HepG2 (cell line): Measurements from ENCODE around the gene TEC. TPM values are rescaled to one million over a fixed set of nuclear protein-coding genes. Genes with fewer than 3 reads are reported as not detected.

Experiments used
- ATAC-seq: fragments of 200-7000 bp; cut with Tn5 transposase; 3 replicates; pipeline ENCODE4 v1.9.1; 2020; ENCODE audit warnings: mild to moderate bottlenecking, moderate library complexity
- BruUV-seq: library from RNA; stranded (reverse); fragments of 400-500 nt; replicated peaks from 2 replicates; lab custom pipeline; 2021; lab: Mats Ljungman, UMichigan
- CTCF ChIA-PET: fragments of 300-600 bp; formaldehyde crosslinking; extraction: SDS; loops from one replicate; lab custom pipeline; 2021; ENCODE audit warnings: low total read pairs, inconsistent platforms, low intra/inter-chr PET ratio; lab: Yijun Ruan, JAX
- POLR2A ChIA-PET: fragments of 350-600 bp; sonication (Branson Sonifier 250); formaldehyde crosslinking; loops from one replicate; lab custom pipeline; 2020; ENCODE audit warnings: antibody characterized with exemption, inconsistent platforms; lab: Yijun Ruan, JAX
- DNase-seq: peaks from one replicate; pipeline ENCODE4 v3.0.0-alpha.2; 2015; ENCODE audit warnings: low spot score
- FAIRE-seq: peaks from 3 replicates; lab custom pipeline; 2011; peaks lifted over from hg19 to GRCh38; lab: Jason Lieb, UNC
- H2AFZ ChIP-seq: one replicate; pipeline ENCODE4 v1.6.1; 2011; ENCODE audit warnings: low read length, inconsistent platforms
- H3K27ac ChIP-seq: fragments of 300-600 bp; 3 replicates; pipeline ENCODE4 v1.8.0; 2011; ENCODE audit warnings: mixed run types, mild to moderate bottlenecking, mixed read lengths, low read length, inconsistent platforms; ENCODE audit not compliant: insufficient read depth; ENCODE audit errors: extremely low read length
- H3K27me3 ChIP-seq, 2 experiments: fragments of 200-600 bp in 1 of 2; 2 replicates in 1 of 2; 3 replicates in 1 of 2; pipeline versions ENCODE4 v1.6.0 to v1.8.0; 2011; ENCODE audit warnings: low read length in 2 of 2, mild to moderate bottlenecking in 2 of 2, moderate library complexity in 2 of 2, inconsistent platforms in 1 of 2; ENCODE audit not compliant: insufficient read depth in 2 of 2, control insufficient read depth in 1 of 2
- H3K36me3 ChIP-seq, 2 experiments: fragments of 200-600 bp in 1 of 2; replicated peaks in 1 of 2; 2 replicates in 1 of 2; 3 replicates in 1 of 2; pipeline versions ENCODE4 v1.5.1 to v1.8.0; 2011; ENCODE audit warnings: low read length in 2 of 2, inconsistent platforms in 1 of 2; ENCODE audit not compliant: insufficient read depth in 2 of 2, control insufficient read depth in 1 of 2
- H3K4me1 ChIP-seq: 2 replicates; pipeline ENCODE4 v1.5.1; 2012; ENCODE audit warnings: low read length, inconsistent platforms; ENCODE audit not compliant: insufficient read depth
- H3K4me2 ChIP-seq: 2 replicates; pipeline ENCODE4 v1.6.0; 2011; ENCODE audit warnings: low read depth, low read length, inconsistent platforms
- H3K4me3 ChIP-seq, 3 experiments: fragments of 200-600 bp in 1 of 3; sonication (generic), shearing (Covaris generic) in 1 of 3; replicated peaks in 1 of 3; 2 replicates each; pipeline ENCODE4 v1.5.1; 2011 to 2016; ENCODE audit warnings: low read length in 3 of 3, inconsistent platforms in 2 of 3, low read depth in 2 of 3, mild to moderate bottlenecking in 2 of 3, control low read depth in 1 of 3, mixed read lengths in 1 of 3; ENCODE audit not compliant: insufficient read depth in 1 of 3
- H3K79me2 ChIP-seq: one replicate; pipeline ENCODE4 v1.6.1; 2011; ENCODE audit warnings: low read length, inconsistent platforms; ENCODE audit not compliant: insufficient read depth
- H3K9ac ChIP-seq: 2 replicates; pipeline ENCODE4 v1.6.0; 2011; ENCODE audit warnings: mild to moderate bottlenecking, low read depth, low read length, inconsistent platforms; ENCODE audit not compliant: insufficient read depth
- H3K9me3 ChIP-seq: 2 replicates; pipeline ENCODE4 v1.5.1; 2012; ENCODE audit warnings: mild to moderate bottlenecking, low read length
- H4K20me1 ChIP-seq: 2 replicates; pipeline ENCODE4 v1.6.0; 2011; ENCODE audit warnings: inconsistent platforms, mild to moderate bottlenecking, low read length, moderate library complexity; ENCODE audit not compliant: insufficient read depth
- CBX5 ChIP-seq: sonication (generic); formaldehyde crosslinking; IDR thresholded peaks from 2 replicates; pipeline ENCODE4 v1.4.0; 2020; ENCODE audit warnings: missing genetic modification reagents, borderline replicate concordance
- GATAD2A ChIP-seq: IDR thresholded peaks from 2 replicates; pipeline ENCODE4 v1.6.1; 2016
- HMGA1 ChIP-seq: sonication (generic); formaldehyde crosslinking; conservative IDR thresholded peaks from 2 replicates; pipeline ENCODE4 v1.4.0; 2020; ENCODE audit warnings: missing genetic modification reagents
- KDM5A ChIP-seq: fragments of 200-600 bp; sonication (generic); IDR thresholded peaks from 2 replicates; pipeline ENCODE4 v1.7.0; 2018; ENCODE audit warnings: antibody characterized with exemption, mild to moderate bottlenecking, low read length, borderline replicate concordance
- KLF6 ChIP-seq: IDR thresholded peaks from 2 replicates; pipeline ENCODE4 v1.8.0; 2016; ENCODE audit warnings: missing biosample characterization, missing genetic modification reagents
- KLF9 ChIP-seq: IDR thresholded peaks from 2 replicates; pipeline ENCODE4 v1.6.1; 2016; ENCODE audit warnings: low read depth
- MAF1 ChIP-seq: sonication (generic); formaldehyde crosslinking; IDR thresholded peaks from 2 replicates; pipeline ENCODE4 v1.5.0; 2020; ENCODE audit warnings: missing genetic modification reagents, borderline replicate concordance
- MED13 ChIP-seq: sonication (generic); formaldehyde crosslinking; IDR thresholded peaks from 2 replicates; pipeline ENCODE4 v1.5.0; 2020; ENCODE audit warnings: missing genetic modification reagents
- MTA3 ChIP-seq: sonication (generic); formaldehyde crosslinking; IDR thresholded peaks from 2 replicates; pipeline ENCODE4 v1.4.0; 2020; ENCODE audit warnings: missing genetic modification reagents
- YEATS4 ChIP-seq: sonication (generic); formaldehyde crosslinking; IDR thresholded peaks from 2 replicates; pipeline ENCODE4 v1.4.0; 2020; ENCODE audit warnings: missing genetic modification reagents, borderline replicate concordance
- ZNF556 ChIP-seq: sonication (generic); formaldehyde crosslinking; IDR thresholded peaks from 2 replicates; pipeline ENCODE4 v1.4.0; 2020; ENCODE audit warnings: mild to moderate bottlenecking, missing genetic modification reagents, borderline replicate concordance
- ZNF839 ChIP-seq: sonication (generic); formaldehyde crosslinking; IDR thresholded peaks from 2 replicates; pipeline ENCODE4 v1.4.0; 2020; ENCODE audit warnings: missing genetic modification reagents, mild to moderate bottlenecking, borderline replicate concordance
- WGBS: methylation state at CpG from one replicate; pipeline ENCODE4 v1.1.6; 2017; ENCODE audit warnings: low lambda C conversion rate; 5-methylcytosine and 5-hydroxymethylcytosine counted together
- in situ Hi-C: cut with HindIII; loops from 2 replicates; pipeline ENCODE4 v1.10.0; 2017; ENCODE audit warnings: low pct_unique_long_range_greater_than_20kb; ENCODE audit not compliant: extremely low pct_ligation_motif_present
- intact Hi-C: fragments of 100-400 bp; cut with micrococcal nuclease; formaldehyde crosslinking; loops from one replicate; pipeline ENCODE4 v1.10.0; 2022; ENCODE audit not compliant: unreplicated experiment
- polyA plus RNA-seq, 8 experiments: library from polyadenylated mRNA; depleted of rRNA in 3 of 8; stranded (reverse) in 7 of 8; unstranded in 1 of 8; fragments of >200 nt; fragmentation: Illumina TruSeq in 4 of 8; extraction: Trizol in 4 of 8; gene quantifications; 2 replicates each; pipeline versions ENCODE4 v1.2.1 to v1.2.3, GENCODE V29; 2011 to 2016; ENCODE audit warnings: low read depth in 4 of 8, missing spikeins in 1 of 8, mixed read lengths in 1 of 8; ENCODE audit not compliant: insufficient read depth in 1 of 8
- total RNA-seq, 5 experiments: library from RNA; depleted of rRNA; stranded (reverse); fragments of >200 nt; fragmentation: Illumina TruSeq; extraction: Trizol; gene quantifications; 2 replicates each; pipeline ENCODE4 v1.2.3, GENCODE V29; 2016; ENCODE audit warnings: low read depth in 1 of 5
- TF ChIP-seq, protein P1 (sequence below): IDR thresholded peaks from 2 replicates; pipeline ENCODE4 v1.4.0; 2020; ENCODE audit warnings: mild to moderate bottlenecking, missing genetic modification reagents
- TF ChIP-seq, protein P2 (sequence below): conservative IDR thresholded peaks from 2 replicates; pipeline ENCODE4 v1.6.1; 2018; ENCODE audit warnings: missing genetic modification reagents

The TEC gene
- total and polyA plus RNA-seq, 2 of the 13 experiments (the other 11 are each of a cell fraction or from before 2014, with no cell fraction given), result 0.05 to 0.20 TPM

DNA sequence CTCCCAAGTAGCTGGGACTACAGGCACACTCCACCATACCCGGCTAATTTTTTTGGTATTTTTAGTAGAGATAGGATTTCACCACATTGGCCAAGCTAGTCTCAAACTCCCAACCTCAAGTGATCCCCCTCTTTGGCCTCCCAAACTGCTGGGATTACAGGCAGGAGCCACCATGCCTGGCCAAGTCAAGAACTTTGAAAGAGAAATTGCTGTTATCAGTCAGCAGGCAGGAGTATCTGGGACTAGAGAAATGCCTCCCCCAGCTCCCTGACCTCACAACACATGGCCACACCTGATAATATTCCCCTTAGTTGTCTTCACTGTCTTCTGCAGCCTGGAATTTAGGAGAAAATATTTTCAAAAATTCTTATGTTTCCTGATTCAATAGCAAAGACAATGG is 143.0 kb downstream of the TEC start:
- POLR2A ChIA-PET, result no interaction called here
- Histone ChIP-seq H3K9me3 (no peaks in the 10 kb centered on the region), H3K27ac (no peak overlapping the region), H3K9ac (no peak overlapping the region), H2AFZ (no peak overlapping the region), H4K20me1 (no peaks in the 10 kb centered on the region), H3K4me3 (no peak overlapping the region), H3K27me3 (no peaks in the 10 kb centered on the region), H3K36me3 (no peaks in the 10 kb centered on the region), H3K4me2 (no peak overlapping the region), H3K4me1 (no peaks in the 10 kb centered on the region), H3K79me2 (no peaks in the 10 kb centered on the region)
- TF ChIP-seq ZNF556 (CRISPR knock-in tag) (no peak), CBX5 (CRISPR knock-in tag) (no peak), KLF9 (CRISPR knock-in tag) (no peak), GATAD2A (CRISPR knock-in tag) (no peak), ZNF839 (CRISPR knock-in tag) (no peak), KLF6 (no peak)
- WGBS, result 0% methylated on average over 1 of the region's 1 CpG
- CTCF ChIA-PET, result no interaction called here
- DNase-seq (no peak), ATAC-seq (no peak), FAIRE-seq (no peak)
- in situ Hi-C loops (no loop called here), intact Hi-C loops (loop anchor here (1.0 to 2.0 kb wide), 4 partner anchors 14 to 424 kb away; no protein-coding TSS in a partner anchor)
- BruUV-seq, result no TSS peak

DNA sequence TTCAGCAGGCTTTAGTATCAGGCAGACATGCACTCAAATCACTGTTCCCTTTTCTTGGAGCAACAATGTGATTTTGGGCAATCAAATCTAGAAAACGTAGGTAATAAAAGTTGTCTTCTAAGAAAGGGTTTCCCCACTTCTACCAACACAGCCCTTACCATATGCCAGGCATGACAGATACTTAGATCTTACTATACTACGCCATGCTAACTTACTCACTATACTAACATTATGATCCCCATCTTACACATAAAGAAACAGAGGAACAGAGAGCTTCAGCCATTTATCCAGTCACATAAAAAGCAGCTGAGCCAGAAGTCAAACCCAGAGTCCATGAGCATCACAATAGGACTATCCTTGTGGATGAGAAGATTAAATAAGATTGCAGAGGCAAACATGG is 144.8 kb downstream of the TEC start:
- intact Hi-C loops, result no loop called here
- DNase-seq (no peak), ATAC-seq (no peak), FAIRE-seq (no peak)
- Histone ChIP-seq H3K4me2 (no peak overlapping the region), H3K4me3 (no peak overlapping the region), H3K9ac (no peak overlapping the region), H3K9me3 (no peaks in the 10 kb centered on the region), H3K4me1 (no peaks in the 10 kb centered on the region), H3K27me3 (no peaks in the 10 kb centered on the region), H2AFZ (no peak overlapping the region), H3K36me3 (no peaks in the 10 kb centered on the region), H4K20me1 (no peaks in the 10 kb centered on the region), H3K79me2 (no peaks in the 10 kb centered on the region), H3K27ac (no peak overlapping the region)
- ChIA-PET CTCF (no interaction called here), POLR2A (no interaction called here)
- 39% methylated on average over 2 of the region's 2 CpGs for WGBS
- in situ Hi-C loops, result no loop called here
- BruUV-seq, result no TSS peak
- TF ChIP-seq YEATS4 (CRISPR knock-in tag), result no peak
- TF ChIP-seq KDM5A, result no peak
- no peak for TF ChIP-seq MED13
- no peak for TF ChIP-seq MTA3 (CRISPR knock-in tag)
- no peak for TF ChIP-seq MAF1 (CRISPR knock-in tag)
- TF ChIP-seq, protein P1, sequence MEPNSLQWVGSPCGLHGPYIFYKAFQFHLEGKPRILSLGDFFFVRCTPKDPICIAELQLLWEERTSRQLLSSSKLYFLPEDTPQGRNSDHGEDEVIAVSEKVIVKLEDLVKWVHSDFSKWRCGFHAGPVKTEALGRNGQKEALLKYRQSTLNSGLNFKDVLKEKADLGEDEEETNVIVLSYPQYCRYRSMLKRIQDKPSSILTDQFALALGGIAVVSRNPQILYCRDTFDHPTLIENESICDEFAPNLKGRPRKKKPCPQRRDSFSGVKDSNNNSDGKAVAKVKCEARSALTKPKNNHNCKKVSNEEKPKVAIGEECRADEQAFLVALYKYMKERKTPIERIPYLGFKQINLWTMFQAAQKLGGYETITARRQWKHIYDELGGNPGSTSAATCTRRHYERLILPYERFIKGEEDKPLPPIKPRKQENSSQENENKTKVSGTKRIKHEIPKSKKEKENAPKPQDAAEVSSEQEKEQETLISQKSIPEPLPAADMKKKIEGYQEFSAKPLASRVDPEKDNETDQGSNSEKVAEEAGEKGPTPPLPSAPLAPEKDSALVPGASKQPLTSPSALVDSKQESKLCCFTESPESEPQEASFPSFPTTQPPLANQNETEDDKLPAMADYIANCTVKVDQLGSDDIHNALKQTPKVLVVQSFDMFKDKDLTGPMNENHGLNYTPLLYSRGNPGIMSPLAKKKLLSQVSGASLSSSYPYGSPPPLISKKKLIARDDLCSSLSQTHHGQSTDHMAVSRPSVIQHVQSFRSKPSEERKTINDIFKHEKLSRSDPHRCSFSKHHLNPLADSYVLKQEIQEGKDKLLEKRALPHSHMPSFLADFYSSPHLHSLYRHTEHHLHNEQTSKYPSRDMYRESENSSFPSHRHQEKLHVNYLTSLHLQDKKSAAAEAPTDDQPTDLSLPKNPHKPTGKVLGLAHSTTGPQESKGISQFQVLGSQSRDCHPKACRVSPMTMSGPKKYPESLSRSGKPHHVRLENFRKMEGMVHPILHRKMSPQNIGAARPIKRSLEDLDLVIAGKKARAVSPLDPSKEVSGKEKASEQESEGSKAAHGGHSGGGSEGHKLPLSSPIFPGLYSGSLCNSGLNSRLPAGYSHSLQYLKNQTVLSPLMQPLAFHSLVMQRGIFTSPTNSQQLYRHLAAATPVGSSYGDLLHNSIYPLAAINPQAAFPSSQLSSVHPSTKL (CRISPR knock-in tag), result no peak
- TF ChIP-seq, protein P2, sequence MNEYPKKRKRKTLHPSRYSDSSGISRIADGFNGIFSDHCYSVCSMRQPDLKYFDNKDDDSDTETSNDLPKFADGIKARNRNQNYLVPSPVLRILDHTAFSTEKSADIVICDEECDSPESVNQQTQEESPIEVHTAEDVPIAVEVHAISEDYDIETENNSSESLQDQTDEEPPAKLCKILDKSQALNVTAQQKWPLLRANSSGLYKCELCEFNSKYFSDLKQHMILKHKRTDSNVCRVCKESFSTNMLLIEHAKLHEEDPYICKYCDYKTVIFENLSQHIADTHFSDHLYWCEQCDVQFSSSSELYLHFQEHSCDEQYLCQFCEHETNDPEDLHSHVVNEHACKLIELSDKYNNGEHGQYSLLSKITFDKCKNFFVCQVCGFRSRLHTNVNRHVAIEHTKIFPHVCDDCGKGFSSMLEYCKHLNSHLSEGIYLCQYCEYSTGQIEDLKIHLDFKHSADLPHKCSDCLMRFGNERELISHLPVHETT (CRISPR knock-in tag), result no peak
- TF ChIP-seq HMGA1 (CRISPR knock-in tag), result no peak
